ENCODE results near the gene ZNF469.

ZNF469 gene

GRCh38 chr16:88430524-88431446 lies 48.0 kb downstream of the ZNF469 start:
- no peak for DNase-seq

GRCh38 chr16:88431651-88432050 lies 48.9 kb downstream of the ZNF469 start:
- no peak for DNase-seq

- DNase-seq = no peak
These were observed 49.4 kb downstream of the ZNF469 start for GRCh38 chr16:88432174-88432573.

All from NCI-H2171 (cell line).